Mesenchymal stem cell (in vitro differentiated cells and primary cell): ENCODE results near the gene TMEM184B.

ENCODE experiments used
- DNase-seq: peaks from one replicate; pipeline ENCODE4 v3.0.0-alpha.2; 2013
- H2AFZ ChIP-seq: one replicate; pipeline ENCODE4 v1.6.1; 2013; ENCODE audit warnings: low read depth, mild to moderate bottlenecking, control low read depth, inconsistent platforms, low read length, moderate library complexity
- H2AK5ac ChIP-seq: 2 replicates; pipeline ENCODE4 v1.6.1; 2013; ENCODE audit warnings: low read length, moderate library complexity, mild to moderate bottlenecking, inconsistent platforms; ENCODE audit not compliant: severe bottlenecking
- H2BK120ac ChIP-seq: one replicate; pipeline ENCODE4 v1.6.1; 2013; ENCODE audit warnings: low read depth, mild to moderate bottlenecking, inconsistent platforms, low read length, moderate library complexity
- H2BK12ac ChIP-seq, 2 experiments: one replicate each; pipeline ENCODE4 v1.6.1; 2013; ENCODE audit warnings: inconsistent platforms in 2 of 2, low read length in 2 of 2, mild to moderate bottlenecking in 2 of 2, moderate library complexity in 2 of 2, control low read depth in 1 of 2
- H2BK15ac ChIP-seq: one replicate; pipeline ENCODE4 v1.6.1; 2013; ENCODE audit warnings: mild to moderate bottlenecking, low read depth, inconsistent platforms; ENCODE audit not compliant: poor library complexity, severe bottlenecking
- H2BK5ac ChIP-seq: 2 replicates; pipeline ENCODE4 v1.6.1; 2013; ENCODE audit warnings: low read depth, mild to moderate bottlenecking, low read length, control low read depth, inconsistent platforms; ENCODE audit not compliant: poor library complexity, severe bottlenecking
- H3K14ac ChIP-seq, 2 experiments: one replicate each; pipeline ENCODE4 v1.6.1; 2013; ENCODE audit warnings: inconsistent platforms in 2 of 2, low read length in 2 of 2, control low read depth in 1 of 2, mild to moderate bottlenecking in 1 of 2, moderate library complexity in 1 of 2
- H3K18ac ChIP-seq, 2 experiments: one replicate each; pipeline ENCODE4 v1.6.1; 2013; ENCODE audit warnings: inconsistent platforms in 2 of 2, low read length in 2 of 2, control low read depth in 1 of 2, low read depth in 1 of 2, mild to moderate bottlenecking in 1 of 2
- H3K23ac ChIP-seq, 2 experiments: one replicate each; pipeline ENCODE4 v1.6.1; 2013; ENCODE audit warnings: inconsistent platforms in 2 of 2, low read length in 2 of 2, mild to moderate bottlenecking in 2 of 2, moderate library complexity in 2 of 2, control low read depth in 1 of 2
- H3K27ac ChIP-seq: 2 replicates; pipeline ENCODE4 v1.5.1; 2013; ENCODE audit warnings: mild to moderate bottlenecking, moderate library complexity, low read length, control low read depth, inconsistent platforms; ENCODE audit not compliant: poor library complexity, severe bottlenecking
- H3K27me3 ChIP-seq, 2 experiments: 2 replicates each; pipeline versions ENCODE4 v1.6.1 to v1.7.0; 2013; ENCODE audit warnings: low read length in 2 of 2, mild to moderate bottlenecking in 2 of 2, moderate library complexity in 2 of 2, control low read depth in 1 of 2, inconsistent platforms in 1 of 2; ENCODE audit not compliant: control insufficient read depth in 1 of 2, insufficient read depth in 1 of 2
- H3K36me3 ChIP-seq, 2 experiments: 2 replicates each; pipeline versions ENCODE4 v1.6.1 to v1.7.0; 2013; ENCODE audit warnings: low read length in 2 of 2, control low read depth in 1 of 2, inconsistent platforms in 1 of 2, low read depth in 1 of 2, mild to moderate bottlenecking in 1 of 2; ENCODE audit not compliant: insufficient read depth in 2 of 2, control insufficient read depth in 1 of 2
- H3K4ac ChIP-seq, 2 experiments: one replicate each; pipeline ENCODE4 v1.6.1; 2013; ENCODE audit warnings: inconsistent platforms in 2 of 2, low read length in 2 of 2, mild to moderate bottlenecking in 2 of 2, moderate library complexity in 2 of 2, control low read depth in 1 of 2, low read depth in 1 of 2
- H3K4me1 ChIP-seq: 2 replicates; pipeline ENCODE4 v1.6.1; 2013; ENCODE audit warnings: low read depth, low read length, control low read depth; ENCODE audit not compliant: control insufficient read depth, insufficient read depth
- H3K4me2 ChIP-seq: 2 replicates; pipeline ENCODE4 v1.6.1; 2013; ENCODE audit warnings: low read length, mild to moderate bottlenecking, inconsistent platforms; ENCODE audit not compliant: poor library complexity, severe bottlenecking
- H3K4me3 ChIP-seq, 2 experiments: 2 replicates each; pipeline versions ENCODE4 v1.5.1 to v1.7.0; 2013; ENCODE audit warnings: low read length in 2 of 2, mild to moderate bottlenecking in 2 of 2, control low read depth in 1 of 2, low read depth in 1 of 2; ENCODE audit not compliant: insufficient read depth in 1 of 2
- H3K79me1 ChIP-seq: replicated peaks from 2 replicates; pipeline ENCODE4 v1.6.1; 2013; ENCODE audit warnings: mild to moderate bottlenecking, control low read depth, low read length, inconsistent platforms; ENCODE audit not compliant: poor library complexity, severe bottlenecking
- H3K9ac ChIP-seq: 2 replicates; pipeline ENCODE4 v1.7.0; 2013; ENCODE audit warnings: mild to moderate bottlenecking, low read length, moderate library complexity
- H3K9me3 ChIP-seq: 2 replicates; pipeline ENCODE4 v1.7.0; 2013; ENCODE audit warnings: mild to moderate bottlenecking, low read length; ENCODE audit not compliant: control insufficient read depth
- H4K8ac ChIP-seq: one replicate; pipeline ENCODE4 v1.6.1; 2013; ENCODE audit warnings: inconsistent platforms, mild to moderate bottlenecking, low read length, moderate library complexity
- H4K91ac ChIP-seq: one replicate; pipeline ENCODE4 v1.6.1; 2013; ENCODE audit warnings: mild to moderate bottlenecking, low read length, inconsistent platforms
- WGBS: methylation state at CpG from one replicate; pipeline ENCODE4 v1.1.7; 2013; ENCODE audit warnings: mixed read lengths; 5-methylcytosine and 5-hydroxymethylcytosine counted together

Gene TMEM184B

GRCh38 chr22:38313384-38313955 lies 40.7 kb upstream of the TMEM184B start:
- H2BK15ac ChIP-seq: peak overlapping the region; percentile 6
- H3K27me3 ChIP-seq: no peaks in the 10 kb centered on the region
- 5% methylated on average over 9 of the region's 11 CpGs for WGBS
- peak overlapping the region; percentile 33 for H4K8ac ChIP-seq
- peak overlapping the region; percentile 70 for H3K4me2 ChIP-seq
- H3K4ac ChIP-seq: peak overlapping the region in 1 of 2 experiments; percentile 76
- H2BK120ac ChIP-seq: peak overlapping the region; percentile 50
- H2BK5ac ChIP-seq: peak overlapping the region; percentile 48
- H3K4me3 ChIP-seq: peak overlapping the region in 1 of 2 experiments; percentile 90
- peak overlapping the region; percentile 97 for H3K9ac ChIP-seq
- peak; percentile 95 for DNase-seq
- H2BK12ac ChIP-seq: peak overlapping the region in 1 of 2 experiments; percentile 76
- peak overlapping the region; percentile 75 for H3K27ac ChIP-seq
- no peak overlapping the region for H3K14ac ChIP-seq
- peak overlapping the region; percentile 67 to 94 for H3K18ac ChIP-seq
- no peak overlapping the region for H3K23ac ChIP-seq
- H3K36me3 ChIP-seq: peaks cover 34 to 52% of the 10 kb centered on the region in 2 experiments
- H2AFZ ChIP-seq: no peak overlapping the region
- H4K91ac ChIP-seq: peak overlapping the region; percentile 14
- H3K4me1 ChIP-seq: peaks cover 72% of the 10 kb centered on the region
- H2AK5ac ChIP-seq: no peak overlapping the region
- no peaks in the 10 kb centered on the region for H3K9me3 ChIP-seq
- no peaks in the 10 kb centered on the region for H3K79me1 ChIP-seq

GRCh38 chr22:38312261-38312800 lies 39.5 kb upstream of the TMEM184B start:
- Histone ChIP-seq H3K4me2 (no peak overlapping the region), H2BK5ac (no peak overlapping the region), H3K27ac (peak overlapping the region; percentile 75), H3K9ac (peak overlapping the region; percentile 97), H2BK12ac (peak overlapping the region; percentile 6 to 69), H3K36me3 (peaks cover 44 to 59% of the 10 kb centered on the region in 2 experiments), H2AK5ac (no peak overlapping the region), H3K14ac (no peak overlapping the region), H4K91ac (peak overlapping the region; percentile 8), H3K27me3 (no peaks in the 10 kb centered on the region), H3K18ac (peak overlapping the region; percentile 49 to 94), H3K4me3 (peak overlapping the region in 1 of 2 experiments; percentile 90), H3K4me1 (peaks cover 66% of the 10 kb centered on the region), H2BK15ac (no peak overlapping the region), H3K79me1 (no peaks in the 10 kb centered on the region), H4K8ac (no peak overlapping the region), H3K23ac (peak overlapping the region in 1 of 2 experiments; percentile 66), H3K4ac (peak overlapping the region; percentile 12 to 37), H2BK120ac (no peak overlapping the region), H3K9me3 (no peaks in the 10 kb centered on the region), H2AFZ (no peak overlapping the region)
- WGBS: 93% methylated on average over 7 of the region's 7 CpGs
- peak; percentile 43 for DNase-seq

- H3K36me3 ChIP-seq: peaks cover 47 to 64% of the 10 kb centered on the region in 2 experiments
- no peak overlapping the region for H2BK15ac ChIP-seq
- H3K23ac ChIP-seq: no peak overlapping the region
- no peak overlapping the region for H4K91ac ChIP-seq
- H3K4me3 ChIP-seq: peak overlapping the region in 1 of 2 experiments; percentile 57
- no peak overlapping the region for H2BK120ac ChIP-seq
- peak overlapping the region in 1 of 2 experiments; percentile 15 for H2BK12ac ChIP-seq
- H3K4me2 ChIP-seq: no peak overlapping the region
- H4K8ac ChIP-seq: no peak overlapping the region
- peak; percentile 41 for DNase-seq
- peaks cover 66% of the 10 kb centered on the region for H3K4me1 ChIP-seq
- H3K14ac ChIP-seq: peak overlapping the region in 1 of 2 experiments; percentile 11
- H2BK5ac ChIP-seq: no peak overlapping the region
- peak overlapping the region in 1 of 2 experiments; percentile 51 for H3K4ac ChIP-seq
- H3K27me3 ChIP-seq: no peaks in the 10 kb centered on the region
- H3K79me1 ChIP-seq: no peaks in the 10 kb centered on the region
- 63% methylated on average over 4 of the region's 4 CpGs for WGBS
- H3K18ac ChIP-seq: no peak overlapping the region
- peak overlapping the region; percentile 46 for H3K9ac ChIP-seq
- H3K27ac ChIP-seq: peak overlapping the region; percentile 10
- H2AFZ ChIP-seq: no peak overlapping the region
- H2AK5ac ChIP-seq: no peak overlapping the region
- H3K9me3 ChIP-seq: no peaks in the 10 kb centered on the region
Observed at GRCh38 chr22:38311323-38311620, 38.5 kb upstream of the TMEM184B start.

GRCh38 chr22:38310518-38311322 lies 37.9 kb upstream of the TMEM184B start:
- H4K8ac ChIP-seq: no peak overlapping the region
- no peak overlapping the region for H2AFZ ChIP-seq
- H4K91ac ChIP-seq: no peak overlapping the region
- H2BK15ac ChIP-seq: no peak overlapping the region
- peak overlapping the region in 1 of 2 experiments; percentile 75 for H3K14ac ChIP-seq
- H3K4me2 ChIP-seq: no peak overlapping the region
- H3K4ac ChIP-seq: no peak overlapping the region
- H3K36me3 ChIP-seq: peaks cover 47 to 64% of the 10 kb centered on the region in 2 experiments
- H3K27me3 ChIP-seq: no peaks in the 10 kb centered on the region
- no peaks in the 10 kb centered on the region for H3K79me1 ChIP-seq
- peak overlapping the region; percentile 46 to 71 for H2BK12ac ChIP-seq
- no peak for DNase-seq
- WGBS: 91% methylated on average over 15 of the region's 18 CpGs
- H2BK120ac ChIP-seq: no peak overlapping the region
- peaks cover 66% of the 10 kb centered on the region for H3K4me1 ChIP-seq
- H2BK5ac ChIP-seq: no peak overlapping the region
- peak overlapping the region; percentile 5 to 57 for H3K4me3 ChIP-seq
- H3K18ac ChIP-seq: peak overlapping the region; percentile 34 to 68
- no peaks in the 10 kb centered on the region for H3K9me3 ChIP-seq
- peak overlapping the region; percentile 33 for H2AK5ac ChIP-seq
- H3K27ac ChIP-seq: peak overlapping the region; percentile 22
- peak overlapping the region in 1 of 2 experiments; percentile 75 for H3K23ac ChIP-seq
- H3K9ac ChIP-seq: peak overlapping the region; percentile 46
